GM12864 (cell line): ENCODE data around the gene RPL21.

Source experiments
- DNase-seq: peaks from one replicate; pipeline ENCODE4 v3.0.0-alpha.2; 2011; ENCODE audit warnings: low read depth
- H3K4me3 ChIP-seq: 2 replicates; pipeline ENCODE4 v1.5.1; 2011; ENCODE audit warnings: mild to moderate bottlenecking, low read depth, low read length, control low read depth
- CTCF ChIP-seq: IDR thresholded peaks from 2 replicates; pipeline ENCODE4 v1.5.1; 2011; ENCODE audit warnings: low read depth, mild to moderate bottlenecking, moderate library complexity, low read length, control low read depth, inconsistent platforms; ENCODE audit errors: missing control alignments

The RPL21 gene

GRCh38 chr13:27257648-27258253 is 6.4 kb downstream of the RPL21 start:
- no peak for TF ChIP-seq CTCF
- DNase-seq = no peak
- H3K4me3 ChIP-seq = no peak overlapping the region

GRCh38 chr13:27258637-27259386 is 7.5 kb downstream of the RPL21 start:
- no peak for TF ChIP-seq CTCF
- H3K4me3 ChIP-seq = no peak overlapping the region
- DNase-seq = no peak

GRCh38 chr13:27259831-27260230 is 8.5 kb downstream of the RPL21 start:
- no peak for TF ChIP-seq CTCF
- no peak for DNase-seq
- H3K4me3 ChIP-seq = no peak overlapping the region

- no peak for DNase-seq
- no peak overlapping the region for H3K4me3 ChIP-seq
- TF ChIP-seq CTCF = no peak
These were observed 10.0 kb downstream of the RPL21 start for GRCh38 chr13:27261396-27261795.

GRCh38 chr13:27263438-27263837 is 12.1 kb downstream of the RPL21 start:
- DNase-seq = no peak
- no peak overlapping the region for H3K4me3 ChIP-seq
- no peak for TF ChIP-seq CTCF

GRCh38 chr13:27264181-27264580 is 12.8 kb downstream of the RPL21 start:
- H3K4me3 ChIP-seq = no peak overlapping the region
- DNase-seq = no peak
- TF ChIP-seq CTCF = no peak

- no peak for TF ChIP-seq CTCF
- H3K4me3 ChIP-seq = no peak overlapping the region
- DNase-seq = no peak
These were observed 13.3 kb downstream of the RPL21 start for GRCh38 chr13:27264648-27265047.
